Measurements from ENCODE around the gene MAGEB17.
A peak's percentile ranks its signal among the peaks of the same experiment; 100 is the strongest.

Gene MAGEB17

GRCh38 chrX:16210061-16210460 lies 42.8 kb downstream of the MAGEB17 start:
- no peak for DNase-seq (ENCODE audit: low spot score)

- DNase-seq (ENCODE audit: low spot score), result peak; percentile 7
Observed at GRCh38 chrX:16212024-16212423, 44.7 kb downstream of the MAGEB17 start.

GRCh38 chrX:16212436-16212835 lies 45.2 kb downstream of the MAGEB17 start:
- DNase-seq (ENCODE audit: low spot score), result no peak

- DNase-seq (ENCODE audit: low spot score), result peak; percentile 7
Observed at GRCh38 chrX:16213961-16214360, 46.7 kb downstream of the MAGEB17 start.

- no peak for DNase-seq (ENCODE audit: low spot score)
Observed at GRCh38 chrX:16215660-16216059, 48.4 kb downstream of the MAGEB17 start.

Measured in AG08395 (cell line).